NCI-H774 (cell line): Measurements from ENCODE around the gene COL4A2.

Experiments used
- DNase-seq: peaks from one replicate; lab custom pipeline; 2025; lab: John Stamatoyannopoulos, UW

Gene COL4A2

GRCh38 chr13:110419381-110419791 is 112.3 kb downstream of the COL4A2 start:
- no peak for DNase-seq

DNA sequence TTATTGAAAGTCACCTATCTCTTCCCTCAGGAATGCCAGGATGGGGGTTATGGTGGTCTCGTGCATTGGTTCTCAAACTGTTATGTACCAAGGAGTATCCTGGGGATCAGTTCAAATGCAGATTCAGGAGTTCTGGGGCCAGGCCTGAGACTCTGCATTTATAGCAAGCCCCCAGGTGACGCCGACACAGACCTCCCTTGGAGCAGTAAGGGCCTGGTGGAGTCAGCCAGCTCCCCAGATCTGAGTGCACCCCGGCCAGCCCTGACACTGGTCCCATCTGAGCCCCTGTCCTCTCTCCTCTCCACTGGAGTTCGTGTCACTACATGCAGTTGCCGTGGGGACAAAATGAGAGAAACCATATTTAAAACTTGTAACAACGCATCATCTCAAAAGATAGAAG is 112.9 kb downstream of the COL4A2 start:
- no peak for DNase-seq

DNA sequence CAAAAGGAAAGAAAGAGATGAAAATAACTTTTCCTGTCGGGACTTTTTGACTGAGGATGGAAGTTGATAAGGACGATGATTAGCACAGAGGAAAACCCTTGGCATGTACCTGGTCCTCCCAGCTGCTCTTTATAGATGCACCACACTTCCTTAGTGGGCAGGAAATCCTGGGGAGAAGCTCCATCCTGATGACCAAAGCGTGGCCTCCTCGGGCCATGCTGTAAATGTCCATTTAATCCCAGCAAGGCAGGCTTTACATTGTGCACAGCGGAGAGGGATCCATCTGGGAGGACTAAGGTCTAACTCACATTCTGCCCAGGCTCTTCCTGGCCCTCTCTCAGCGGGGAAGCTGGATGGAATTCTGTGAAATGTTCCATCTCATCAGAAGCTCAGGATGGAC is 113.5 kb downstream of the COL4A2 start:
- no peak for DNase-seq

- no peak for DNase-seq
Observed at GRCh38 chr13:110421061-110421460, 114.0 kb downstream of the COL4A2 start.

- no peak for DNase-seq
Observed at GRCh38 chr13:110421696-110422385, 114.8 kb downstream of the COL4A2 start.

DNA sequence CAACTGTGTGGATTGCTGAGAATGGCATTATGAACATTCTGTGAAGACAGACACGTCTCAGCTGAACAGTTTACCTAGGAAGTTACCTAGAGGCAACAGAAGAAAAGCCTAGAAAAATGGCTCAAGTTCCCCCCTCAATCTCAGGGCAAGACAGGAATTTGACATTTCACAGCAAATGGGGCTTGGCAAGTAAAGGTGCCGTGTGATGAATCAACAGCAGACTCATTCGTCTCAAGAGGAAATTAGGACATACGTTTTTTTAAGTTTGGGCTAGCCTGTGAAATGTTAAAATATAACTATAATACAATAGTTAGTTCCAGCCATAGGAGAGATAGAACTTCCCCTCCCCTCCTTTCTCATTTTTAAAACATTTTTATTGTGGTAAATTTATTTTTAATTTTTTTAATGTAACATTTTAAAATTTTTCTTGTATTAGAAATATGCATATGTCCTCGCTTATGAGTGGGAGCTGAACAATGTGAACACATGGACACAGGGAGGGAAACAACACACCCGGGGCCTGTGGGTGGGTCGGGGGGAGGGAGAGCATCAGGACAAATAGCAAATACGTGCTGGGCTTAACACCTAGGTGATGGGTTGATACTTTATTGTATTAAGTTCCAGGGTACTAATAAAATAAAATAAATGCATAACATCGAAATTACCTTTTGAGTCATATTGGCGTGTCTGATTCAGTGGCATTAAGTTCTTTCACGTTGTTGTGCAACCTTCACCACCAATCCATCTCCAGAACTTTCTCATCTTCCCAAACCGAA is 116.0 kb downstream of the COL4A2 start:
- no peak for DNase-seq

- no peak for DNase-seq
Observed at GRCh38 chr13:110423689-110424302, 116.7 kb downstream of the COL4A2 start.

DNA sequence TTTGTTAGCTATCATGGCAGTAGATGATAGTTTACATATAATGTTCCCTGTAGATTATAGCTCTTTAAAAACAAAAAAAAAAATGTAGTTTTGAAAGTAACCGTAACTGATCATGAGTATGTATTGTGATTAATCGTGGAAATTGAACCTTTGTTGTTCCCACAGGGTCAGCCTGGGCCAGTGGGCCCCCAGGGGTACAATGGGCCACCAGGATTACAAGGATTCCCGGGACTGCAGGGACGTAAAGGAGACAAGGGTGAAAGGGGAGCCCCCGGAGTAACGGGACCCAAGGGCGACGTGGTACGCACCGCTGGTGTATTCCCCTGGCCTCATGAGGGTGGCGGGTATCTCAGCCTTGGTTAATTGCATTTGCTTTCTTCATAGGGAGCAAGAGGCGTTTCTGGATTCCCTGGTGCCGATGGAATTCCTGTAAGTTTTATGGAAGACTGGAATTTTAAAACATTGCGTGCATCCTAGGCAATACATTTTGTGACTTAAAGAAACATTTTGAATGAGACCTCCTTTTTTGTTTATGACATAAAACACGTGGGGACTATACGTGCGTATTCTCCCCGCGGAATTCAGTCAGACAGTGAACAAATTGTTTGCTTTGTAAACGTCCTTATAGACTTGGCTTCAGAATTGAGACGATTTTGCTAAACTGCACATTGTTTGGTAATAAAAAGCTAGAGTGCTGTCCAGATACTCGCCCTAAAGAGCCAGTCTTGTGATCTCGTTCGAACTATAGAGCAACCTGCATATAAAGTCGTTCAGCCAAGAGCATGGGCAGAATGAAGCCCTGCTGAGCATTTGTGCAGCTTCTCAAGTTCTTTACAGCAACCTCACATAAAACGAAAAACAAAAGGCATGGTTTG is 117.7 kb downstream of the COL4A2 start:
- DNase-seq, result no peak

DNA sequence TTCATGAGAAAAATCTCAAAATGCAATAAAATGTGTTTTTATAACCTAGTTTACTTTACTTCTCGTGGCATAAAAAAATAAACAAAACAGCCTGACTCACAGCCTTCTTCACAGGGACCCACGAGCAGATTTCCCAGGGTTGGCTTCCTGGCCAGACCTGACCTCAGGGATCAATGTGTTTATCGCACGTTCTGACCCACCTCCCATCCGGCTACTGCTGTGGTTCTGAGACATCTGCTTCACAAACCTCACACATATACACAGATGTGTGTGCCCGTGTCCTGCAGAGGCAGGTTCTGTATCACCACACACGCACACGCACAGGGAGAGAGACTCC is 118.3 kb downstream of the COL4A2 start:
- no peak for DNase-seq

- peak; percentile 86 for DNase-seq
Observed at GRCh38 chr13:110426735-110427134, 119.7 kb downstream of the COL4A2 start.

GRCh38 chr13:110428313-110428712 is 121.2 kb downstream of the COL4A2 start:
- no peak for DNase-seq

DNA sequence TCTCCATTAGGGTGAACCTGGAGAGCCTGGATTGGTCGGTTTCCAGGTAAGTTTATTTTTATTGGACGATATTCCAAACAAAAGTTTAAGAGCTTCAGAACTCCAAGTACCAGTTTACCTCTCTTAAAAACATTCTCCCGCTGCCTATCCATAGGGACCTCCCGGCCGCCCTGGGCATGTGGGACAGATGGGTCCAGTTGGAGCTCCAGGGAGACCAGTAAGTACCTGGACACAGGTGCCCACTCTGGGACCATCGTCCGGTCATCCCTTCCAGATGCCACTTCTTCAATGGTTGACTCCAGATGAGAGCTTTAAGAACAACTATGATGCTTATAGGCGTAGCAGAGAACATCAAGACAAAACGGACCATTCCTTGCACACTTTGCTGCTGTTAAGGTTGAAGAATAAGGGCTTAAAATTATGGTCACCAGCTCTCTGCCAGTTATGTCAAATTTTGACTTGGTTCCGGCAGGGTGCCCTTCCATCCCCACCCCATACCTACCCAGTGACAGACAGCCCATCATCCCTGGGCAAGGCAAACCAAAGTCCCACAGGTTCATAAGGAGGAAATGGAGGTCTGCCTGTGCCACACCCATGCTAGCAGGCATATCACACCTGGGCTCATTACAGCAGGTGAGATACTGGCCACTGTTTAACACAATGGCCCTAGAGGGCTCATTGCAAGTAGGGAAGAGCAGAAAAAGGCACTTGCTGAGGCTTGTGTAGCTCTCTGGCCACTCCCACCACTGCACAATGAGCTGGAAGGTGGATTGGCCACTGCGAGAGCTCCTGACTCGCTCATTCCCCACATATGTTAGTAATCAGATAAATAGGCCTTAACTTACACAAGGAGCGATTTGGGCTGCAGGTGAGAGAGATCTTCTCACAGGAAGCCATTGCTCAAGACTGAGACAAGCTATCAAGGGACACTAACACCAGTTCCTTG is 123.6 kb downstream of the COL4A2 start:
- no peak for DNase-seq

DNA sequence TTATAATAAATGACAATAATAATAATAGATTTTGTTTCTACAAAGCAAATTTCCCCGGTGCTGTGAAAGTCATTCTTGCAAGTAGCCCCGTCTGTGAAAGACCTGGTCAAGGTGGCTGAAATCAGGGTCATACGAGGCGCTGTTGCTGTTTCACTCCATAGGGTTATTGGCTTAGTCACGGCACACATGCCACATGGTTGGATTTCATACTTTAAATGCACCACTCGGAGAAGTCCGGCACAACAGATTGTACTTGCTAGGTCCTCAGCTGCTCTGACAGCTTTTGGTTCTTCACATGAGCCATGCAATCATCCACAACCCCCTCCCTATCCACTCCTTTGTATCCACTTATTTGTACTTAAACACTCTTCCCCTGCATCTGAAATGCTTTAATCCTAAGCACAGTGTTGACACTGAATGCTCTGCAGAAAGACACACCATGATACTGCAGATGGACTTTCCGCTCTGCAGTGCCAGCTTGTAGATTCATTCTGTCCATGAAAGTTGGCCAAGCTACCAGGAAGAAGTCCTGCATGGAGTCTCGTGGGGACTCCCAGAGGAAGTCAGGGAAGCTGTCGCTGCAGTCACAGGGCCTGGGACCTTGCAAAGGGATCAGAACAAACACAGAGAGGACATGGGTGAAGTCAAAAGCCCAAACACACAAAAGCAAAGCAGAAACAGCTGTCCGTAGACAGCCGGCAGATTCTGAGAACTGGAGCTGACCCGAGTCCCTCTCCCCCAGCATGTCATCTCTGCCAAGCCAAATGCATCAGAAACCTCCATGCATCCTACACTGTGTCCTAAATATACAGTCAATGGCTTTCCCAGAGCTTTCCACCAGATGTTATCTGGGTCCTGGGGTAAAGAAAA is 124.6 kb downstream of the COL4A2 start:
- DNase-seq, result no peak

DNA sequence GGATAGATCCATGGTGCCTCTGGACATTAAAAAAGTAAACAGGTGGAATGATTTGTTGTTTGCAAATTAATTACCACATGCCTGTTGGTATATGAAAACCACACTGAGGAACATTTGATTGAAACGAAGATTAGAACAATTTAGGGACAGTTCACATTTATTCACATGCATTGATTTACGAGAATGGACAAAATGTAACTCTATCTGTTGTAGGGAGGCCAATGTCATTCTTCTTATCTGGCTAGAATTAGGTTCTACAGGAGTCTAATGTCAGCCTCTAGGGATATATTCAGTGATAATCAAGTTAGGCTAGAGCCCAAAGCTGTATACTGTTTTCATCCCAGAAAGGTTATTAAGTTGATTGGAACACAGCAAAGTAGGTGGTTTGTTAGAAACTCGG is 125.4 kb downstream of the COL4A2 start:
- no peak for DNase-seq

DNA sequence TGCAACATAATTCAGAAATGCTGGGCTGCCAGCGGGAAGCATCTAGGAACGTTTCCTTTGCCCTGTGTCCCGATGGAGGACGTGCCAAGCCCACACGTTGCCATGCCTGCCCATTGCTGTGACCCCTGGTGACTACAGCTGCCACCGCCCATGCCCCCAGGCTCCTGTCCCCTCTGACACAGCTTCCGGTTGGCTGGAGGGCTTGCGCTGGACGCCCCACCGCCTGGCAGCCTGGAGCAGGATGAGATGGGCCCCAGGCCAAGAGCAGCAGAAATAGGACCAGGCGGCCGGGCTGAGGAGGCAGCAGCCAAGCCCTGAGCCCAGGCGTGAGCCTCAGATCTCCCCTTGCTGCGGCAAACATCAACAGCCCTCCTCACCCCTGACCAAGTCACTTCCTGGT is 125.9 kb downstream of the COL4A2 start:
- no peak for DNase-seq

- DNase-seq, result no peak
Observed at GRCh38 chr13:110434629-110435028, 127.5 kb downstream of the COL4A2 start.

DNA sequence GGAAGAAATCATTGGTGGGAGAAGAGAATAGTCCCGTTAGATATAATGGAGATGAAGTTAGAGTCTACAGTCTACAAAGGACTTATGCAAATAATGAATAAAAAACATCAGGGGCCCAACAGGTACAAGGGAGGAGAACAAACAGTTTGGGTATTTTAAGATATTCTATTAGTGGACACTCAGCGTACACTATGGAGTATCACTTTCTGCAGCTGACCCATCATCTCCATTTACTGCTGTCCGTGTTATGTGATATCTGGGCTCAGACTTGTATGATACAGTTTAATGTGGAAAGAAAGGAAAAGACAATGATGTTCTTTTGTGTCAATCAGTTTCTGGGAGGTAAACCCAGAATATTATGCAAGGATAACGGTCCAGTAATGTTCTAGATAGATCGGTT is 128.2 kb downstream of the COL4A2 start:
- DNase-seq, result no peak

- no peak for DNase-seq
Observed at GRCh38 chr13:110436276-110436675, 129.2 kb downstream of the COL4A2 start.

DNA sequence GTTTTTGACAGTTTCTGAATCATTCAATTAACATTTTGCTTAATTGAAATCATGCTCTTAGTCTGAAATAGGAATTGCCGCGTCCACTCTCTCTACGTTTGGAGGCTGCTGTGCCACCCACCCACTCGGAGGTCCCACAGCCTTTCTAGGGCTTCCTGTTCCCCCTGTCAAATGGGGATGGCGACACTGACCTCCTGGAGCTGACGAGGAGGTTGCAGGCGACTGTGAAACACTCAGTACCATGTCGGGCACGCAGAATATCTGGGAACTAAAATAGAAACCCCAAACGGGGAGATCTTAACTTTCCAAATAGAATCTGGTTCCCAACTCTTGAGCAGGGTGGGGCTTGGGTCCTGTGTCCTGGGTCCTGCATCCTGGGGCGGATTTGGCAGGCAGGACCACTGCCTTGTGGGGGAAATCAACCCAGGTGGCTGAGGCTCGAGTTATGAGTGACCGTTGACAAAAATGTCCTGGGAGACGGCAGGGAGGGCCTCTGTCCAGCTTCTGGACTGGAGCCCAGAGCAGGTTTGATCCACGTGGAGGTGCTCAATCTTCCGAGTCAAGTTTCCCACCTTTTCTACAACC is 129.8 kb downstream of the COL4A2 start:
- no peak for DNase-seq

DNA sequence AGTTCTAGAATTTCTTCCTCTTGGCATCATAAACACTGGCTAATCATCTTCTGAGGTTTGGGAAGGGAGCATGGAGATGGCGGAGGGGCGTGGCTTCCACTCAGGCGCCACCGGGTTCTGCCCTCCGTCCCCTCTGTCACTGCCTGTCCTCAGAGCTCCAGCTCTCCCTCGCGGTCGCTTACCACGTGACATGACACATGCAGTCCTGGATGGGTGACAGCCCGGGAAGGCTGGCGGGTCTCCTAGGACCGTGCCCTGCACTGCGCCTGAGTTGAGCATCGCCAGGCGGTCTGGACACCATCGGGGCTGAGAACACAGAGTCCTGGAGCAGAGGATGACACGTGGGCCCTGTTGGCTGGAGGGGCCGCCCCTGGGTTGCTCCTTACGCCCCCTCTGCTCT is 131.1 kb downstream of the COL4A2 start:
- no peak for DNase-seq
